ENCODE results near the gene THPO. TPM values are rescaled to one million over a fixed set of nuclear protein-coding genes. Genes with fewer than 3 reads are reported as not detected.

Gene THPO
- total and polyA plus RNA-seq, 8 donors = 0.38 to 1.8 (median 0.93) TPM; not detected in 5

DNA sequence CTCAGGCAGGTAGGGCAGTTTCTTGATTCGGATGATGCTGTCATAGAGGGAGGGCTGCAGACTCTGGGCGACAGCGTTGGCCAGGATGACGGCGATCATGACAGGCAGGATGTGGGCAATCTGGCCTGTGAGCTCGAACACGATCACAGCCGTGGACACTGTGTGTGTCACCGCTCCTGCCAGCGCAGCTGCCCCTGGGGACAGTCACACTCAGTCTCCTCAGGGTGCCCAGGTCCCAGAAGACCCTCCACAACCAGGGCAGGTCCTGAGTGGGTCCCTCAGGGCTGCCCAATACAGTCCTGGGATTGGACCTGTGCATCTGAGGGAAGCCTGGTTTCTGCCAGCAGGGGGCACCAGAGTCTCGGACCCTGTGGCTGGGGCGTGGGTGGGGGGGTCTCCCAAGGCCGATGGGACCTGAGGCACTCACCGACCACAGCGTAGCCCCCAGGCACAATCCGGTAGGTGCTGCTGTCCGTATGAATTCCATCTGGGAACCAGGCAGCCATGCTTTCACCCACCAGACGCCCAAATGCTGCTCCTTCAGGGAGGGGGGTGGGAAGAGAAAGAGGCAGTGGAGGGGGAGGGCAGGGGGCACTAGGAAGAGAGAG is 23.8 kb downstream of the THPO start:
- intact Hi-C loops (cut with DNase I; ENCODE audit: low total_unique reads) = loop anchor here (10.0 kb wide), 1 partner anchor 49 kb away; no protein-coding TSS in a partner anchor
- H3K36me3 ChIP-seq = peaks cover 0 to 46% (median 22%) of the 10 kb centered on the region in 4 donors
- no peak overlapping the region for H3K4me3 ChIP-seq
- H3K9me3 ChIP-seq = no peaks in the 10 kb centered on the region
- no peak overlapping the region for H3K27ac ChIP-seq
- peaks cover 5 to 28% (median 18%) of the 10 kb centered on the region in 4 donors for H3K4me1 ChIP-seq
- no peaks in the 10 kb centered on the region for H3K27me3 ChIP-seq
- 54 to 81% (median 57%) methylated on average over 11 to 18 of the region's 18 CpGs for WGBS, 5 donors
- DNase-seq = peak; percentile 58 to 75
- no peak for TF ChIP-seq EP300 (IDR thresholded peaks at IDR 0.05)
- TF ChIP-seq POLR2AphosphoS5 (IDR thresholded peaks at IDR 0.05) = no peak
- TF ChIP-seq, protein P1, sequence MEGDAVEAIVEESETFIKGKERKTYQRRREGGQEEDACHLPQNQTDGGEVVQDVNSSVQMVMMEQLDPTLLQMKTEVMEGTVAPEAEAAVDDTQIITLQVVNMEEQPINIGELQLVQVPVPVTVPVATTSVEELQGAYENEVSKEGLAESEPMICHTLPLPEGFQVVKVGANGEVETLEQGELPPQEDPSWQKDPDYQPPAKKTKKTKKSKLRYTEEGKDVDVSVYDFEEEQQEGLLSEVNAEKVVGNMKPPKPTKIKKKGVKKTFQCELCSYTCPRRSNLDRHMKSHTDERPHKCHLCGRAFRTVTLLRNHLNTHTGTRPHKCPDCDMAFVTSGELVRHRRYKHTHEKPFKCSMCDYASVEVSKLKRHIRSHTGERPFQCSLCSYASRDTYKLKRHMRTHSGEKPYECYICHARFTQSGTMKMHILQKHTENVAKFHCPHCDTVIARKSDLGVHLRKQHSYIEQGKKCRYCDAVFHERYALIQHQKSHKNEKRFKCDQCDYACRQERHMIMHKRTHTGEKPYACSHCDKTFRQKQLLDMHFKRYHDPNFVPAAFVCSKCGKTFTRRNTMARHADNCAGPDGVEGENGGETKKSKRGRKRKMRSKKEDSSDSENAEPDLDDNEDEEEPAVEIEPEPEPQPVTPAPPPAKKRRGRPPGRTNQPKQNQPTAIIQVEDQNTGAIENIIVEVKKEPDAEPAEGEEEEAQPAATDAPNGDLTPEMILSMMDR (IDR thresholded peaks at IDR 0.05) = peak in 5 of 7 experiments; percentile 30 to 79 (median 63)

DNA sequence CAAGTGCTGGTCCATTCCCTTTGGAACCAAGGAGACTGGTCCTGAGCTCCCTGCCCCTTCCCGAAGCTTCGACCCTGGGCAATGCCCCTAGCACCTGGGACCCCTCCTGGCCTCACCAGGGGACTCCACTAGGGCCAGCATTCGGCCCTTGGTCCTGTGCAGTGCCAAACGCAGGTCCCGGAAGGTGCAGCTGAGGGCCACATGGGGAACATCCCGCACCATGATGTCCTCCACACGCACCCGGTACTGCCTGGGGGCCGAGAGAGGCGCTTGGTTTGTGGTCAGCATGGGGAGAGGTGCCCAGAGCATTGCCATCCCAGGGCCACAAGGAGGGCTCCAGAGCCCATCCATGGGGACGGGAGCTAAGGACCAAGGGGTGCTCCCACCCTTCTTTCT is 24.5 kb downstream of the THPO start:
- no peak overlapping the region for H3K4me3 ChIP-seq
- H3K9me3 ChIP-seq = no peaks in the 10 kb centered on the region
- WGBS, 5 donors = 87 to 96% (median 93%) methylated on average over 9 to 11 of the region's 11 CpGs; no CpG with 5 or more reads in 1 of the 5 donors
- H3K36me3 ChIP-seq = peaks cover 0 to 46% (median 22%) of the 10 kb centered on the region in 4 donors
- no peak for TF ChIP-seq POLR2A (IDR thresholded peaks at IDR 0.05)
- TF ChIP-seq EP300 (IDR thresholded peaks at IDR 0.05) = no peak
- TF ChIP-seq, protein P1 (IDR thresholded peaks at IDR 0.05) = no peak
- no peak for TF ChIP-seq POLR2AphosphoS5 (IDR thresholded peaks at IDR 0.05)
- H3K4me1 ChIP-seq = peaks cover 5 to 22% (median 18%) of the 10 kb centered on the region in 4 donors
- no peak for DNase-seq
- intact Hi-C loops (cut with DNase I; ENCODE audit: low total_unique reads) = loop anchor here (10.0 kb wide), 1 partner anchor 49 kb away; no protein-coding TSS in a partner anchor
- H3K27ac ChIP-seq = no peak overlapping the region
- H3K27me3 ChIP-seq = no peaks in the 10 kb centered on the region

- 67 to 93% (median 88%) methylated on average over 4 to 11 of the region's 11 CpGs for WGBS, 5 donors
- H3K4me3 ChIP-seq = no peak overlapping the region
- no peak for TF ChIP-seq POLR2A (IDR thresholded peaks at IDR 0.05)
- TF ChIP-seq, protein P1 (IDR thresholded peaks at IDR 0.05) = no peak
- no peak for TF ChIP-seq POLR2AphosphoS5 (IDR thresholded peaks at IDR 0.05)
- no peak for TF ChIP-seq EP300 (IDR thresholded peaks at IDR 0.05)
Observed at GRCh38 chr3:184352897-184353545, 25.0 kb downstream of the THPO start.

GRCh38 chr3:184352149-184352785 is 25.7 kb downstream of the THPO start:
- Histone ChIP-seq H3K9me3 (no peaks in the 10 kb centered on the region), H3K36me3 (peaks cover 0 to 33% (median 15%) of the 10 kb centered on the region in 4 donors), H3K4me1 (peaks cover 5 to 33% (median 20%) of the 10 kb centered on the region in 4 donors), H3K27me3 (no peaks in the 10 kb centered on the region), H3K4me3 (no peak overlapping the region), H3K27ac (peak overlapping the region in 4 of 5 donors; percentile 0 to 20 (median 14))
- TF ChIP-seq POLR2AphosphoS5 (IDR thresholded peaks at IDR 0.05) (peak in 1 of 3 donors; percentile 47), POLR2A (IDR thresholded peaks at IDR 0.05) (no peak), EP300 (IDR thresholded peaks at IDR 0.05) (no peak)
- TF ChIP-seq, protein P1 (IDR thresholded peaks at IDR 0.05) = no peak
- DNase-seq = peak; percentile 78 to 81
- 51 to 70% (median 56%) methylated on average over 10 to 15 of the region's 15 CpGs for WGBS, 5 donors
- intact Hi-C loops (cut with DNase I; ENCODE audit: low total_unique reads) = loop anchor here (10.0 kb wide), 1 partner anchor 47 kb away; no protein-coding TSS in a partner anchor

More at GRCh38 chr3:184352897-184353545, 25.0 kb downstream of the THPO start:
- intact Hi-C loops (cut with DNase I; ENCODE audit: low total_unique reads) = loop anchor here (10.0 kb wide), 1 partner anchor 48 kb away; no protein-coding TSS in a partner anchor
- peaks cover 5 to 26% (median 19%) of the 10 kb centered on the region in 4 donors for H3K4me1 ChIP-seq
- no peaks in the 10 kb centered on the region for H3K9me3 ChIP-seq
- H3K27me3 ChIP-seq = no peaks in the 10 kb centered on the region
- H3K27ac ChIP-seq = no peak overlapping the region
- no peak for DNase-seq
- peaks cover 0 to 40% (median 20%) of the 10 kb centered on the region in 4 donors for H3K36me3 ChIP-seq

Data from stomach (tissue), 9 donors.